GM12892 (cell line): Measurements from ENCODE around the gene CDIP1.

Source experiments
- POLR2A ChIP-seq: IDR thresholded peaks from 2 replicates; pipeline ENCODE4 v1.6.1; 2011; ENCODE audit warnings: low read depth, low read length, control low read depth
- POLR2AphosphoS5 ChIP-seq: IDR thresholded peaks from 2 replicates; pipeline ENCODE4 v1.6.1; 2011; ENCODE audit warnings: low read depth, low read length, control low read depth
- TAF1 ChIP-seq: IDR thresholded peaks from 2 replicates; pipeline ENCODE4 v1.6.1; 2011; ENCODE audit warnings: low read depth, mild to moderate bottlenecking, control low read depth, low read length, borderline replicate concordance

DNA sequence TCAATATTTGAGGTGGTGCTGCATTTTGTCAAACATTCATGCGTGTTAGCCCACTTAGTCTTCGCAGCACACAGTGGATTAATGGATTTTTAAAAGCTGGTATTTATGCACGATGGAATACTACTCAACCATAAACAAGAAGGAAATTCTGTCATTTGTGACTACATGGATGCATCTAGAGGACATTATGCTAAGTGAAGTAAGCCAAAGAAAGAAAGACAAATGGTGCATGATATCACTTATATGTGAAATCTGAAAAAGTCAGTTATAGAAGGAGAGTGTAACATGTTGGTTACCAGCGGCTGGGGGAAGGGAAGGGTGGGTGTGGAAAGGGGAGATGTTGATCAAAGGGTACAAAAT, 39.4 kb downstream of the CDIP1 start:
- TF ChIP-seq POLR2AphosphoS5 = no peak
- no peak for TF ChIP-seq POLR2A
- no peak for TF ChIP-seq TAF1
